ENCODE measurements around the gene CS. TPM values are rescaled to one million over a fixed set of nuclear protein-coding genes. Genes with fewer than 3 reads are reported as not detected.
"Not testable (repeated sequence)": the region's sequence is repeated elsewhere in the genome, so short reads cannot be mapped to it uniquely, and the experiment has no call there.

The CS gene
- total RNA-seq, 1 experiment from 2014 or later: 250 TPM

DNA sequence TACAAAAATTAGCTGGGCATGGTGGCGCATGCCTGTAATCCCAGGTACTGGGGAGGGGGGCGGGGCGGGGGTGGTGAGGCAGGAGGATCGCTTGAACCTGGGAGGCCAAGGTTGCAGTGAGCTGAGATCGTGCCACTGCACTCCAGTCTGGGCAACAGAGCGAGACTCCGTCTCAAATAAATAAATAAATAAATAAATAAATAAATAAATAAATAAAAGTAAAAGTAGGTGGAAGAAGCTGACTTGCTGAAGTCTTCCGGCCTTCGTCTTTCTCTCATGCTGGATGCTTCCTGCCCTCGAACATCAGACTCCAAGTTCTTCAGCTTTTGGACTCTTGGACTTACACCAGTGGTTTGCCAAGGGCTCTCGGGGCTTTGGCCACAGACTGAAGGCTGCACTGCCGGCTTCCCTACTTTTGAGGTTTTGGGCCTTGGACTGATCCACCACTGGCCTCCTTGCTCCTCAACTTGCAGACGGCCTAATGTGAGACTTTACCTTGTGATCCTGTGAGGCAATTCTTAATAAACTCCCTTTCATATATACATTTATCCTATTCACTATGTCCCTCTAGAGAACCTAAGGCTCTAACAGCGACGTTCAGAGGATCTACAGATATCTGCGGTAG lies 34.0 kb downstream of the CS start:
- WGBS (ENCODE audit: extremely low coverage, insufficient read length, low lambda C conversion rate): no CpG with 5 or more reads among the region's 16 CpGs

More for the DNA sequence above, 34.0 kb downstream of the CS start:
- not testable (repeated sequence) for H3K4ac ChIP-seq (ENCODE audit: low read depth, low read length); H3K9me3 ChIP-seq (ENCODE audit: control insufficient read depth, low read depth, low read length); H3K79me1 ChIP-seq (ENCODE audit: insufficient read depth, low read depth, low read length, poor library complexity, severe bottlenecking); H3K9ac ChIP-seq (ENCODE audit: extremely low read depth, insufficient read length, low read length); H2BK120ac ChIP-seq (ENCODE audit: low read depth, low read length, poor library complexity, severe bottlenecking); H3T11ph ChIP-seq (ENCODE audit: low read length); H3K4me1 ChIP-seq (ENCODE audit: insufficient read depth, low read length); H4K91ac ChIP-seq (ENCODE audit: insufficient read length, low read depth, low read length); H2BK15ac ChIP-seq (ENCODE audit: low read depth, low read length); H4K5ac ChIP-seq (ENCODE audit: insufficient read length, low read depth, low read length); H3K79me2 ChIP-seq (ENCODE audit: insufficient read depth, low read length); H3K27me3 Mint-ChIP-seq (ENCODE audit: low read depth); H2AFZ ChIP-seq (ENCODE audit: low read length); H4K8ac ChIP-seq (replicated peaks; ENCODE audit: insufficient read length, low read depth, low read length); H2BK12ac ChIP-seq (ENCODE audit: insufficient read length, low read depth, low read length); H3K14ac ChIP-seq (ENCODE audit: insufficient read depth, low read length); DNase-seq; H3K18ac ChIP-seq (ENCODE audit: insufficient read length, low read depth, low read length); H3K27me3 ChIP-seq (ENCODE audit: insufficient read depth, low read length); H3K56ac ChIP-seq (ENCODE audit: insufficient read length, low read depth, low read length); H3K27ac ChIP-seq (ENCODE audit: insufficient read length, low read depth, low read length); H2AK5ac ChIP-seq (ENCODE audit: insufficient read length, low read length); H2BK20ac ChIP-seq (ENCODE audit: low read depth, low read length, poor library complexity, severe bottlenecking); H3K23me2 ChIP-seq (ENCODE audit: insufficient read length, low read depth, low read length, poor library complexity, severe bottlenecking); H2BK5ac ChIP-seq (ENCODE audit: insufficient read length, low read length); H3K9me3 Mint-ChIP-seq; H4K20me1 ChIP-seq (ENCODE audit: control insufficient read depth, insufficient read depth, insufficient read length); H3K23ac ChIP-seq (ENCODE audit: insufficient read length, low read depth, low read length)
- H3K4me1 Mint-ChIP-seq: peaks cover 11 to 15% of the 10 kb centered on the region in 2 experiments
- peak overlapping the region; percentile 85 to 89 for H3K4me3 Mint-ChIP-seq
- peaks cover 16 to 24% (median 21%) of the 10 kb centered on the region in 3 experiments; a peak in 6 of 7 replicates for H3K36me3 Mint-ChIP-seq (ENCODE audit: insufficient read depth in 1 of 3, low read depth in 3 of 3)
- peak overlapping the region; percentile 66 for H3K4me2 ChIP-seq (ENCODE audit: insufficient read depth, insufficient read length, low read length)
- H3K27ac Mint-ChIP-seq: peak overlapping the region; percentile 13 to 93 (median 91); a peak in 5 of 7 replicates

Measured in H9 (cell line).